Ovary (tissue), 3 donors: ENCODE measurements around the gene GLYATL3.

Experiments
- CTCF ChIP-seq, 3 donors: fragments of 450-650 bp in 2 of 3; fragments of 200-600 bp in 1 of 3; IDR thresholded peaks; one replicate each; pipeline versions ENCODE4 v1.5.1 to v1.8.0; 2016 to 2022; ENCODE audit warnings: antibody characterized with exemption in 3 of 3, mild to moderate bottlenecking in 1 of 3
- EP300 ChIP-seq: sonication (generic); formaldehyde crosslinking; IDR thresholded peaks from one replicate; pipeline ENCODE4 v1.6.1; 2017; ENCODE audit warnings: antibody characterized with exemption
- POLR2A ChIP-seq: fragments of 450-650 bp; IDR thresholded peaks from one replicate; pipeline ENCODE4 v1.6.1; 2017; ENCODE audit warnings: antibody characterized with exemption, mild to moderate bottlenecking, moderate library complexity
- donor health status: DM: no; HTN: no; CAD: no.

DNA sequence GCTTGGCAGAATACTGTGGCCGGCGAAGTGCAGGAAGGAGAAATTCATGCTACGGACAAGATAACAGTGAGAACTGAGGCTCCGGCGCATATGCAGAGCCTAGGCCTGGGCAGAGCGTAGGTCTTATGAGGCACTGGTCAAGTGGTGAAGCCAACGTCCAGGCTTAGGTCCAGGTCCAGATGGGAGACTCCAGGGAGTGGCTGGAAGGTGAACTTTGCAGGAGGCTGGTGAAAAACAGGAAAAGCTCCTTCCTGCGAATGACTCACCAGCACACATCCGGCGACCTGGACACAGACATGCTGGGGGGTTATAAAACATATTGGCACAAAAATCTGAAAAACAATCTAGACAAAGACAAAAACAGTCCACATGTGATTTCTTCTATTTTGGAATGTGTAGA lies 66.1 kb downstream of the GLYATL3 start:
- TF ChIP-seq CTCF (IDR thresholded peaks at IDR 0.05) = no peak
- no peak for TF ChIP-seq POLR2A
- no peak for TF ChIP-seq EP300
